Measurements from ENCODE around the gene KHDRBS2.

KHDRBS2 gene

DNA sequence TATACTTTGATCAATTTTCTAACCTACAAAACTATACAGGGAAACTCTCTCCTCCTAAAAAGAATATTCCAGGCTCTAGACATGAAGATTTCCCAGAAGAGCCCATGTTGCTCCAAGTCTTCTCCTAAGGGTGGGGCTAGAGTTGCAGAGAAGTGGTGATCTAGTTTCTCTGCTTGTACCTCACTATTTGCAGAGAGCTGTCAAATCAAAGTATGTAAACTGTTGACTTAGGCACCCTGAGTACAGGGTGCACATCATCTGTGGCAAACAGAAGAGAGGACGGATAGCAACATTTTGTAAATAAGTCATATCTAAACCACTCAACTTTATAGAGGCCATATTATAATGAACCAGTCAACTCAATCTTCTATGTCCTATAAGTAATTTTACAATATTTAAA is 250.1 kb downstream of the KHDRBS2 start:
- DNase-seq, result no peak
- Mint-ChIP-seq H3K27me3 (no peaks in the 10 kb centered on the region), H3K4me1 (peaks cover 2% of the 10 kb centered on the region), H3K36me3 (ENCODE audit: low read depth) (no peaks in the 10 kb centered on the region), H3K9me3 (peaks cover 18% of the 10 kb centered on the region), H3K27ac (no peak overlapping the region), H3K4me3 (no peak overlapping the region)
- ATAC-seq, result no peak

DNA sequence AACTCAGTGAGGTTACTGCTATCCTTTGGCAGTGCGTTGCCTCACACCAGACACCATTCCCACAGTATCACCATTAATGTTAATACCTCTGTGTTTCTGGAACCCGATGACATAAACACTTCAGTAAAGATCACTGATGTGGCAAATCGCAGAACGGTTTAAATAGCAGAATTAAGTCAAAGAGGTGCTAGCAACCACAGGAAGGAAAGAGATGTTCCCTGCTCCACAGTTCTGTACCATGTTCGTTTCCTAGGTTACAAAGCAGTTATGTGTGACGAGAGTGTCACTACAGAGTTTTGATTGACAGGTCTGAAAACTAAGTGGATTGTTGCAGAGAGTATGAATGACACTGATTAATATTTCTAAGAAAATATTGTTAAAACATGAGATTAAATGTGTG is 272.3 kb downstream of the KHDRBS2 start:
- H3K4me1 Mint-ChIP-seq, result no peaks in the 10 kb centered on the region
- H3K9me3 Mint-ChIP-seq, result peaks cover 7% of the 10 kb centered on the region
- no peaks in the 10 kb centered on the region for H3K36me3 Mint-ChIP-seq (ENCODE audit: low read depth)
- DNase-seq (no peak), ATAC-seq (no peak)
- no peak overlapping the region for H3K27ac Mint-ChIP-seq
- H3K4me3 Mint-ChIP-seq, result no peak overlapping the region
- H3K27me3 Mint-ChIP-seq, result no peaks in the 10 kb centered on the region

DNA sequence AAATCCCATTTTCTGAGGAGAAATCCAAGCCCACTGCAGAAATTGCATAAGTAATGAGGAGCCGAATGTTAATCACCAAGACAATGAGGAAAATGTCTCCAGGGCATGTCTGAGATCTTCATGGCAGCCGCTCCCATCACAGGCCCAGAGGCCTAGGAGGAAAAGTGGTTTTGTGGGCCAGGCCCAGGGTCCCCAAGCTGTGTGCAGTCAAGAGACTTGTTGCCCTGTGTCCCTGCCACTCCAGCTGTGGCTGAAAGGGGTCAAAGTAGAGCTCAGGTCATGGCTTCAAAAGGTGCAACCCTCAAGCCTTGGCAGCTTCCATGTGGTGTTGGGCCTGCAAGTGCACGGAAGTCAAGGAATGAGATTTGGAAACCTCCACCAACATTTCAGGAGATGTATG is 276.6 kb downstream of the KHDRBS2 start:
- H3K27me3 Mint-ChIP-seq, result no peaks in the 10 kb centered on the region
- H3K36me3 Mint-ChIP-seq (ENCODE audit: low read depth), result no peaks in the 10 kb centered on the region
- ATAC-seq, result no peak
- no peak overlapping the region for H3K27ac Mint-ChIP-seq
- H3K4me1 Mint-ChIP-seq, result no peaks in the 10 kb centered on the region
- peaks cover 19% of the 10 kb centered on the region for H3K9me3 Mint-ChIP-seq
- H3K4me3 Mint-ChIP-seq, result no peak overlapping the region
- no peak for DNase-seq

DNA sequence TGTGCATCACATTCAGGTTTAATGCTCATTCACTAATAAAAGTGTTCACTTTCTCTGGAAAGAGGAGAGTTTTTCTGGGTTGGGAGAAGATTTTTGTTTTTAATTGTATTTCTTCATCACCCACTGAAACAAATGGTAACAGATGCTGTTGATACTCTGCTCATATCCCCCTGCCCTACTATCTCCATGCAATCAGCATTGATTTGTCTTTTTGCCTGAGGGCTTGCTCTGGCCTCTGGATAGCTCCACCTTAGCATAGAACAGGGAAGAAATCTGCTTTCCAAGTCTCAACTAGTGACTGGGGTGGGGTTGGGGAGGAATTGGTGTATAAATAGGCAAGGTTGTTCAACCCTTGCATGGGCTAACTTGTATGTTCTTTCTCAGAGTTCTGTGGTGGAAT is 296.4 kb downstream of the KHDRBS2 start:
- Mint-ChIP-seq H3K4me3 (no peak overlapping the region), H3K27ac (no peak overlapping the region), H3K4me1 (no peaks in the 10 kb centered on the region), H3K27me3 (no peaks in the 10 kb centered on the region), H3K9me3 (peaks cover 6% of the 10 kb centered on the region), H3K36me3 (ENCODE audit: low read depth) (no peaks in the 10 kb centered on the region)
- no peak for DNase-seq
- ATAC-seq, result no peak

DNA sequence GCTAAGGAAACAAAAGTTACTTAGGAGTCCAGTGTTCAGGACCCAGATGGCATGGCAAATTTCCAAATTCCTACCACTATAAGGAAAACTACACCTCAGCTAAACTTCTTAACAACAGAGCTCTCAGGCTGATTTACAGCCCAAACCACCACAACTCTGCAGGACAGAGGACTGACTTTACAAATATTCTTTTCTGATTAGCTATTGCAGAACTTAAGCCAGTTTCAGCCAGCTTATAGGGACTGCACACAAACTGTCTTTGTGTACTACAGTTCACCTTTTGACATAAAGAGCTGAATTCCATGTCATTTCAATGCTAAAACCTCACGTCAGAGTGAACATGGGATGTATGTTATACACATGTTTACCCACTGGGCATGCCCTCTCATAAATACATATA is 305.4 kb downstream of the KHDRBS2 start:
- Mint-ChIP-seq H3K4me3 (no peak overlapping the region), H3K27ac (no peak overlapping the region), H3K36me3 (ENCODE audit: low read depth) (no peaks in the 10 kb centered on the region), H3K9me3 (no peaks in the 10 kb centered on the region), H3K27me3 (no peaks in the 10 kb centered on the region), H3K4me1 (no peaks in the 10 kb centered on the region)
- no peak for DNase-seq
- no peak for ATAC-seq

DNA sequence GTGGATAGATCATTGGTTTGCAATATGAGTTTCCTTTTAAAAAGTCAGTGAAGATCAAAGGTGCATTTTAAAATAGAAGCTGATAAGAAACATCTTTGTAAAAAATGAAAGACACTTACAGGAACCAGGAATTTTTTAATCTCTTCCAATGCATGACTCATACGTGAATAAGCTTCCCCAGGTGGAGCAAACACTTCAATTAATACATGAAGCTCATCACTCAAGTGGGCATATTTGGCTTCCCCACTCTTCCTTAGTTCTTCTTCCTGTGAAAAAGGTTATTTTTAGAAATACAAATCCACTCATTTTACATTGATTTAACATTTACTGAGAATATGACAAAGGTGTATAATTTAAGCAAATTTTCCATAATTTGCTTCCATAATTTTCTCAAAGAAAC is 308.1 kb downstream of the KHDRBS2 start:
- H3K36me3 Mint-ChIP-seq (ENCODE audit: low read depth), result no peaks in the 10 kb centered on the region

DNA sequence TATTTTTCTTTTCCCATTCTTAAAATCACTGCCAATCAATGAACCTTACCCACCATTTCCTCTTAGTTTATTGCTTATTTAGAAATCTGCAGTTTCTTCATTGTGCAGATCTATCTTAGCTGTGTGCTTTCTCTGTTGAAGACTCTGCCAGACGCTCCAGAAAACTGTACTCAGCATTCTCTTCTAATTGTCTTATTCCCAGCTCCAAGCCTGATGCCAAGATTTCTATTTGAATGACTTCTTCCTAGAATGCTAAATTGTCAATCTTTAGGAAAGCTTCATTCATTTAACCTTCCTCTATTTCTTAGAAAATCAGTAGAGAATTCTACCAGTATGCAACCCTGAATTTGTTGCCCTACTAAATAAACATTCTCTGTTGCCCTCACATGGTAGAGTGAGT is 308.9 kb downstream of the KHDRBS2 start:
- no peak overlapping the region for H3K27ac Mint-ChIP-seq
- no peaks in the 10 kb centered on the region for H3K36me3 Mint-ChIP-seq (ENCODE audit: low read depth)
- no peaks in the 10 kb centered on the region for H3K27me3 Mint-ChIP-seq
- no peaks in the 10 kb centered on the region for H3K9me3 Mint-ChIP-seq
- no peak overlapping the region for H3K4me3 Mint-ChIP-seq
- ATAC-seq (no peak), DNase-seq (no peak)
- no peaks in the 10 kb centered on the region for H3K4me1 Mint-ChIP-seq

More for the DNA sequence above, 308.1 kb downstream of the KHDRBS2 start:
- Mint-ChIP-seq H3K9me3 (no peaks in the 10 kb centered on the region), H3K27me3 (no peaks in the 10 kb centered on the region), H3K4me3 (no peak overlapping the region), H3K27ac (no peak overlapping the region), H3K4me1 (no peaks in the 10 kb centered on the region)
- DNase-seq (no peak), ATAC-seq (no peak)

DNA sequence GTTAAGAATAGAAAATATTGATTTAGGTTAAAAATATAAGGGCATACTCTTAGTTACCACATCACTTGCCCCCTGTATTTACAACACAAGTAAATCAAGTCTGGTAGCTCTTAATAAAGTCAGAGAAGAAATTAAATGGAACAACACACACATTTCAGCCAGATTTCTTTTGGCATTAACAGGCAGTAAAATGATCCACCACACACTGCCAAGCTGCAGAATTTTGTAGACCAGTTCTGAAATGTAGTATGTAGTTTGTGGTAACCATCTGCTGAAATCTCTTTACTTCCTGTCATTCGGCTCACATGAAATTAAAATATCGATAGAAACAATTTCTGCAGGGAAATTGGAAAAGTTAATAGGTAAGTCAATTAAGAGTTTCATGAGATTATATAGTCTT is 326.8 kb downstream of the KHDRBS2 start:
- ATAC-seq, result no peak
- H3K36me3 Mint-ChIP-seq (ENCODE audit: low read depth), result no peaks in the 10 kb centered on the region
- H3K27me3 Mint-ChIP-seq, result no peaks in the 10 kb centered on the region
- no peak overlapping the region for H3K4me3 Mint-ChIP-seq
- H3K27ac Mint-ChIP-seq, result no peak overlapping the region
- H3K9me3 Mint-ChIP-seq, result peaks cover 13% of the 10 kb centered on the region
- DNase-seq, result no peak
- H3K4me1 Mint-ChIP-seq, result no peaks in the 10 kb centered on the region

DNA sequence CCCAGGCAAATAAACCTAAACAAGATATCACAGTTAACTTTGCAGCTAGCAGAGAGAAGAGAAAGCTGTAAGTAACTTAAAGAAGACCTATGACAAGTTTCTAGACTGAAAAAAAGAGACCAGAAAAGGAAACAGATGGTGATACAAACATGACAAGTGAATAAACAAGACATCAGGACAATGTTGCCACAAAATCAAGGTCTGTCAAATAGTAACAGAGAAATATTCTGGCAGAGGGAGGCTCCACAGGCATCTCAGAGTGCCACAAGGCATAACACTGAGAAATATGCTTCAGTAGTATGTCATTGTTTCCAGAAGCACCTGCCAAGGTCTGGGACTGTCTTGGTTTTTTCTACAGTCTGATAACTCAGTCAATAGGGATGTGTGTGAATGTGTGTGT is 332.2 kb downstream of the KHDRBS2 start:
- no peak overlapping the region for H3K4me3 Mint-ChIP-seq
- no peak overlapping the region for H3K27ac Mint-ChIP-seq
- ATAC-seq, result no peak
- no peaks in the 10 kb centered on the region for H3K36me3 Mint-ChIP-seq (ENCODE audit: low read depth)
- H3K4me1 Mint-ChIP-seq, result no peaks in the 10 kb centered on the region
- no peaks in the 10 kb centered on the region for H3K27me3 Mint-ChIP-seq
- peaks cover 17% of the 10 kb centered on the region for H3K9me3 Mint-ChIP-seq
- no peak for DNase-seq

DNA sequence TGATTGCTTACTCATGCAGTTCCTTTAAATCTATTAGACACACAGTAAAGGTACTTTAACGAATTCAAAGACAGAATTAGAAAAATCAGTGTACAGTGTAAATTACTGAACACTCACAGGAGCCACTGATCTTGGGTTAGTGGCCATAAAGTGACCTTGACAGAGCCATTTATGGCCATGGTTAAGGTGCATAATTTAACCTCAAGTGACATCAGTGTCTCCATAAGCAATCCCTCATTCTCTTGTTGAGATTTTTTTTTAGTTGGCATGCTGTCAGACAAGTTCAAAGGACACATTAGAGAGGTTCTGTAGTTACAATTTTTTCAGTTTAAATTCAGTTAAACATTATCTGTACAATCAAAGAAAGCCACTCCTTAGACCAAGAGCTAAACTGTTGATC is 334.4 kb downstream of the KHDRBS2 start:
- ATAC-seq, result no peak
- Mint-ChIP-seq H3K27ac (no peak overlapping the region), H3K4me1 (no peaks in the 10 kb centered on the region), H3K4me3 (no peak overlapping the region), H3K9me3 (peaks cover 10% of the 10 kb centered on the region), H3K27me3 (no peaks in the 10 kb centered on the region), H3K36me3 (ENCODE audit: low read depth) (no peaks in the 10 kb centered on the region)
- DNase-seq, result no peak

DNA sequence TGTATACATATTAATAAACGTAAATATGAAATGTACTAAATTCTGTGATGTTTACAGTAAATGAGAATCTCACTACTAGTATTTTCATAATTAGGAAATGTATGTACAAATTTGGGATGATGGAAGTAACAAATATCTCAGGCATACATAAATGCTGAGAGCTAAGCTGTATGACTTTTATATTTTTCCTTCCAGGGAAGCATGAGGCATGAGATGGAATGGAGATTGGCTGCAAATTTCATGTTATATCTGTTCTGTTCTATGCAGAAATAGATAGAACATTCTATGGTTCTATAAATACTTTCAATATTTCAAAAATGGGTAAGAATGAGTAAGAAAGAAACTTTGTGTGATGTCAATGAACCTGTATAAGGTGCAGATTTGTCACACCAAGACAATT is 335.2 kb downstream of the KHDRBS2 start:
- peaks cover 8% of the 10 kb centered on the region for H3K9me3 Mint-ChIP-seq
- ATAC-seq, result no peak
- H3K4me1 Mint-ChIP-seq, result no peaks in the 10 kb centered on the region
- no peaks in the 10 kb centered on the region for H3K27me3 Mint-ChIP-seq
- DNase-seq, result no peak
- H3K27ac Mint-ChIP-seq, result no peak overlapping the region
- no peak overlapping the region for H3K4me3 Mint-ChIP-seq
- no peaks in the 10 kb centered on the region for H3K36me3 Mint-ChIP-seq (ENCODE audit: low read depth)

DNA sequence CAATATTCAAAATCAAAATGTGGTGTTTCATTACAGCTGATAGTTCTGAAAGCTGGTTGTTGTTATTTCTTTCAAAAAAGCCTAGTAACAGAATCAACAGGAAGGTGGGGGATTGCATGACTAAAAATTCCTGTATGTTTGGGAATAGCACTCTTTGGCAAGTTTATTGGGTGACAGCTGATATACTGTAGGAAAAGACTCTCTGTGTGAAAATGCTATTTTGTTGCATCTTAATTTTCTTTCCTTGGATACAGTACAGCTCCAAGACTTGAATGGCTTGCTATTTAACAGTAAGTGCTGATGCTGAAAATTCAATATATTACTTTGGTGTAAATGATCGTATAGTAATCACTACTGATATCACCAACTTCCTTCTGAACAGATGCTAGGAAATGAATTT is 336.1 kb downstream of the KHDRBS2 start:
- no peak overlapping the region for H3K4me3 Mint-ChIP-seq
- no peak overlapping the region for H3K27ac Mint-ChIP-seq
- H3K27me3 Mint-ChIP-seq, result no peaks in the 10 kb centered on the region
- peaks cover 8% of the 10 kb centered on the region for H3K9me3 Mint-ChIP-seq
- no peak for ATAC-seq
- DNase-seq, result no peak
- H3K4me1 Mint-ChIP-seq, result no peaks in the 10 kb centered on the region
- no peaks in the 10 kb centered on the region for H3K36me3 Mint-ChIP-seq (ENCODE audit: low read depth)

DNA sequence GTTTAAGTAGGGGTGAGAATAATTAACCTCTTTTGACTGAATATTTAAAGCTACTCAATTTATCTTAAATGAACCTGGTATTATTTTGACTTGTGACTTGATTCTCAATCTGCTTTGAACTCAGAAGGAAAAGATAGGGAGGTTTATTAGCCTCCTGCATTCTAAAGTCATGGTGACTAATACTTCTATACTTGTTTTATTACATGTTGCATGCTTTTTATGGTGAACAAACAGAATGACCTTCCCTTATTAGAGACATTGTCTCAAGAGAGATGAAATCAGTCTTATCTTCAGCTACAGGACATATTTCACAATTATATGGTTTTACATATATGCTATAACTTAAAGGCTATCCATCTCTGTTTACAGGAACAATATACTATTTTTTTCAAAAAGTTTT is 336.9 kb downstream of the KHDRBS2 start:
- no peak for DNase-seq
- no peaks in the 10 kb centered on the region for H3K27me3 Mint-ChIP-seq
- H3K4me1 Mint-ChIP-seq, result no peaks in the 10 kb centered on the region
- peaks cover 11% of the 10 kb centered on the region for H3K9me3 Mint-ChIP-seq
- H3K36me3 Mint-ChIP-seq (ENCODE audit: low read depth), result no peaks in the 10 kb centered on the region
- no peak overlapping the region for H3K4me3 Mint-ChIP-seq
- H3K27ac Mint-ChIP-seq, result no peak overlapping the region
- no peak for ATAC-seq

DNA sequence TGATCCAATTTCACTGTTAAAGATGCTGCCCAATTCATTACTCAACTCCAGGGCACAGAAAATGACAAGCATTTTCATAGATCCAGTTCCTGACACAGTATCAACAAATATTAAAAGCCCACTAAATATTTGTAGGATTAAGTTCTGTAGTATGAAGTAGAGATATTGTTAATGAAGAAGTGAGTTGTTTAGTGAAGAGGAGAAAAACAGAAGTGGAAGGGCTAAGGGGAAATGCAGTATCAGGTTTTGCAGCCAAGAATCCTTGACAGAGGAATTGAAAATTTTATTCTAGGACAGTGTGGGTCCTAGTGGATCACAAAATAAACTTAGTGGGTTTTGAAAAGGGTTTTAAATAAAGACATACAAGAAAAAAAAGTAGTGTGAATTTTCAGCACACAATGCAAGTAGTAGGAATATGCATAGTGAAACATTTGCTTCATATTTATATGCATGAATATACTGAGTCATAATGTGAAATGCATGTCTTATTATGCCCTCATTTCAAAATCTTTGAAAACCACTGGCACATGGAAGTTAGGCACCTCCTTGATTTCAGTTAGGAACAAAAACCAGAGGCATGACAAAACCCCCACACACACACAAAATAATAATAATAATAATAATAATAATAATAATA is 338.6 kb downstream of the KHDRBS2 start:
- H3K36me3 Mint-ChIP-seq (ENCODE audit: low read depth), result no peaks in the 10 kb centered on the region
- no peaks in the 10 kb centered on the region for H3K27me3 Mint-ChIP-seq
- H3K9me3 Mint-ChIP-seq, result peaks cover 22% of the 10 kb centered on the region
- H3K4me3 Mint-ChIP-seq, result no peak overlapping the region
- no peak for DNase-seq
- no peaks in the 10 kb centered on the region for H3K4me1 Mint-ChIP-seq
- H3K27ac Mint-ChIP-seq, result no peak overlapping the region
- ATAC-seq, result no peak

DNA sequence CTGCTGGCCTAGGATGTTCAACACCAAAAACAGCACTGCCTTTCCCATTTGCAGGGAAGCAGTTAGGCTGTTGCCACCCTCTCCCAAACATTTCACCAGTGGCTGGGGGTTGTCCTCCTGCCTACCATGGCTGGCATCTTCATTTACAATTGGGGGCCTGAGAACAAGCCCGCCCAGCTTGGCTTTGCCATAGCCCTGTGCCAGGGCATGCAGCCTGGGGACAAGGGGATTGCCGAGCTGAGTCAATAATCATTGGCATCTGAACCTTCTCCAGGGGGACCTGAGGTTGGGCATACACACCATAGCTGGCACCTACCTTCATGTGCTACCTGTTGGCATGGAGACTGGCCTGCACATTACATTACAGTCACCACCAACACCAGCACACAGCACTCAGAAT is 345.1 kb downstream of the KHDRBS2 start:
- Mint-ChIP-seq H3K4me1 (no peaks in the 10 kb centered on the region), H3K27ac (no peak overlapping the region), H3K9me3 (peaks cover 35% of the 10 kb centered on the region), H3K36me3 (ENCODE audit: low read depth) (no peaks in the 10 kb centered on the region), H3K4me3 (no peak overlapping the region), H3K27me3 (no peaks in the 10 kb centered on the region)
- ATAC-seq, result no peak
- DNase-seq, result no peak

DNA sequence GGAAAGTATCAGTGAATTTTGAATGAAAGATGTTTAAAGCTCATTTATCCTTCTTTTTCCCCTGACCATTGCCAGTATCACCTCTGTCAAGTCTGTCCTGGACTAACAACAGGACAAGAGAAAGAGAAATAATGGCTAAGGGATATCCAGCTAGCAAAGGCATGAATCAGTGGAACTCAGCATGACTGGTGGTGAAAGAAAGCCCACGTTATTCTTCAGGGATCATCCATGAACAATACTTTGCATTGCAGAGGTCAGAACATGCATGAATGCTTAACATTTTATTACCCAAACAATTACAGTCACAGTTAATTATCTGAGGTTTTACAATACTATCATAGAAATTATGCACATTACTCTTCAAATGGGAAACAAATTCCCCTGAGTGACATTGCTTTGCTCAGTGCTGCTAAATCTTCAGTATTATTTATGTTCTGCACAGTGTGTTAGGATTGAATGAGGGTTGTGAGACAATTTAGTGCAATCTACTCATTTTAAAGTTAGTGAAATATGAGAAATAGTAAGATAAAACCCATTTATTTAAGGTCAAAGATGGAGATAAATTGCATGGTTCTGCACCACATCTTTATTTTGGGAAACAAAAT is 350.7 kb downstream of the KHDRBS2 start:
- Mint-ChIP-seq H3K9me3 (peaks cover 21% of the 10 kb centered on the region), H3K4me1 (no peaks in the 10 kb centered on the region), H3K36me3 (ENCODE audit: low read depth) (no peaks in the 10 kb centered on the region), H3K27ac (no peak overlapping the region), H3K27me3 (no peaks in the 10 kb centered on the region), H3K4me3 (no peak overlapping the region)
- no peak for ATAC-seq
- no peak for DNase-seq

All from activated naive CD8-positive, alpha-beta T cell treated with anti-CD3 and anti-CD28 coated beads, Interleukin-2, amount 50 U/mL, for 24 hours (primary cell).